Astrocyte (in vitro differentiated cells and primary cell): ENCODE data around the gene PSMB1. TPM values are rescaled to one million over a fixed set of nuclear protein-coding genes. Genes with fewer than 3 reads are reported as not detected.

ENCODE experiments used
- DNase-seq: peaks from one replicate; pipeline ENCODE4 v3.0.0-alpha.2; 2010; ENCODE audit warnings: low read depth
- FAIRE-seq: peaks from 2 replicates; lab custom pipeline; 2011; peaks lifted over from hg19 to GRCh38; lab: Jason Lieb, UNC
- H2AFZ ChIP-seq: 2 replicates; pipeline ENCODE4 v1.6.0; 2012; ENCODE audit warnings: low read depth, low read length, inconsistent platforms
- H3K27ac ChIP-seq: 2 replicates; pipeline ENCODE4 v1.5.1; 2011; ENCODE audit warnings: low read depth, low read length, inconsistent platforms
- H3K27me3 ChIP-seq: 2 replicates; pipeline ENCODE4 v1.6.0; 2011; ENCODE audit warnings: low read length, inconsistent platforms; ENCODE audit not compliant: insufficient read depth
- H3K36me3 ChIP-seq: 2 replicates; pipeline ENCODE4 v1.5.1; 2011; ENCODE audit warnings: low read length, inconsistent platforms; ENCODE audit not compliant: insufficient read depth
- H3K4me1 ChIP-seq: 2 replicates; pipeline ENCODE4 v1.5.1; 2011; ENCODE audit warnings: low read length, inconsistent platforms; ENCODE audit not compliant: insufficient read depth
- H3K4me2 ChIP-seq: 2 replicates; pipeline ENCODE4 v1.6.0; 2012; ENCODE audit warnings: low read length, inconsistent platforms
- H3K4me3 ChIP-seq: 2 replicates; pipeline ENCODE4 v1.5.1; 2011; ENCODE audit warnings: low read depth, mild to moderate bottlenecking, low read length, inconsistent platforms; ENCODE audit not compliant: insufficient read depth
- H3K79me2 ChIP-seq: 2 replicates; pipeline ENCODE4 v1.6.0; 2012; ENCODE audit warnings: mild to moderate bottlenecking, low read length, inconsistent platforms; ENCODE audit not compliant: insufficient read depth
- H3K9ac ChIP-seq: 2 replicates; pipeline ENCODE4 v1.6.0; 2012; ENCODE audit warnings: mild to moderate bottlenecking, low read length, inconsistent platforms
- H3K9me3 ChIP-seq: 2 replicates; pipeline ENCODE4 v1.5.1; 2012; ENCODE audit warnings: low read depth, mild to moderate bottlenecking, low read length, inconsistent platforms; ENCODE audit not compliant: insufficient read depth
- H4K20me1 ChIP-seq: 2 replicates; pipeline ENCODE4 v1.6.0; 2012; ENCODE audit warnings: low read length, inconsistent platforms; ENCODE audit not compliant: insufficient read depth
- H3K27ac Mint-ChIP-seq: one replicate; pipeline ENCODE4 v1.8.0; 2021; ENCODE audit warnings: mild to moderate bottlenecking, mixed read lengths; ENCODE audit not compliant: unreplicated experiment
- H3K27me3 Mint-ChIP-seq: one replicate; pipeline ENCODE4 v1.8.0; 2021; ENCODE audit warnings: low read depth, mixed read lengths; ENCODE audit not compliant: unreplicated experiment
- H3K36me3 Mint-ChIP-seq: one replicate; pipeline ENCODE4 v1.8.0; 2021; ENCODE audit warnings: low read depth, mixed read lengths; ENCODE audit not compliant: unreplicated experiment
- H3K4me1 Mint-ChIP-seq: one replicate; pipeline ENCODE4 v1.8.0; 2021; ENCODE audit warnings: low read depth, mixed read lengths; ENCODE audit not compliant: unreplicated experiment
- H3K4me3 Mint-ChIP-seq: one replicate; pipeline ENCODE4 v1.8.0; 2021; ENCODE audit warnings: mild to moderate bottlenecking, moderate library complexity, mixed read lengths; ENCODE audit not compliant: unreplicated experiment
- H3K9me3 Mint-ChIP-seq: one replicate; pipeline ENCODE4 v1.8.0; 2021; ENCODE audit warnings: mild to moderate bottlenecking, mixed read lengths; ENCODE audit not compliant: unreplicated experiment
- CTCF ChIP-seq: IDR thresholded peaks from 2 replicates; pipeline ENCODE4 v1.5.1; 2011; ENCODE audit warnings: low read depth, mild to moderate bottlenecking, inconsistent platforms, low read length, moderate library complexity; ENCODE audit not compliant: insufficient read depth
- EZH2 ChIP-seq: IDR thresholded peaks from 2 replicates; pipeline ENCODE4 v1.6.1; 2012; ENCODE audit warnings: mild to moderate bottlenecking, low read length, inconsistent platforms; ENCODE audit not compliant: insufficient read depth
- total RNA-seq: library from RNA; stranded (reverse); gene quantifications from 2 replicates; pipeline ENCODE4 v1.2.1, GENCODE V29; 2021

PSMB1 gene
- total RNA-seq, 1 donor from 2014 or later: 192 TPM

GRCh38 chr6:170525795-170526194, 27.3 kb downstream of the PSMB1 start:
- H3K9me3 Mint-ChIP-seq: no peaks in the 10 kb centered on the region
- FAIRE-seq: no peak
- no peaks in the 10 kb centered on the region for H4K20me1 ChIP-seq
- H3K27ac ChIP-seq: no peak overlapping the region
- H3K4me3 ChIP-seq: no peak overlapping the region
- no peak overlapping the region for H2AFZ ChIP-seq
- no peaks in the 10 kb centered on the region for H3K36me3 ChIP-seq
- no peak overlapping the region for H3K9ac ChIP-seq
- no peaks in the 10 kb centered on the region for H3K4me1 ChIP-seq
- no peak overlapping the region for H3K27ac Mint-ChIP-seq
- H3K4me2 ChIP-seq: no peak overlapping the region
- no peaks in the 10 kb centered on the region for H3K27me3 ChIP-seq
- DNase-seq: no peak
- H3K79me2 ChIP-seq: no peaks in the 10 kb centered on the region
- peaks cover 14% of the 10 kb centered on the region for H3K4me1 Mint-ChIP-seq
- H3K9me3 ChIP-seq: no peaks in the 10 kb centered on the region
- no peak for TF ChIP-seq EZH2
- TF ChIP-seq CTCF: no peak
- no peak overlapping the region for H3K4me3 Mint-ChIP-seq
- H3K36me3 Mint-ChIP-seq: no peaks in the 10 kb centered on the region
- peaks cover 3% of the 10 kb centered on the region for H3K27me3 Mint-ChIP-seq

GRCh38 chr6:170524172-170524502, 29.0 kb downstream of the PSMB1 start:
- Mint-ChIP-seq H3K4me3 (no peak overlapping the region), H3K27ac (no peak overlapping the region), H3K27me3 (peaks cover 3% of the 10 kb centered on the region), H3K4me1 (peaks cover 11% of the 10 kb centered on the region), H3K9me3 (peaks cover 3% of the 10 kb centered on the region), H3K36me3 (no peaks in the 10 kb centered on the region)
- Histone ChIP-seq H2AFZ (no peak overlapping the region), H3K9ac (no peak overlapping the region), H4K20me1 (no peaks in the 10 kb centered on the region), H3K79me2 (no peaks in the 10 kb centered on the region), H3K36me3 (no peaks in the 10 kb centered on the region), H3K4me2 (no peak overlapping the region), H3K4me3 (no peak overlapping the region), H3K27ac (no peak overlapping the region), H3K9me3 (no peaks in the 10 kb centered on the region), H3K27me3 (no peaks in the 10 kb centered on the region), H3K4me1 (no peaks in the 10 kb centered on the region)
- DNase-seq (no peak), FAIRE-seq (no peak)
- TF ChIP-seq EZH2: no peak
- TF ChIP-seq CTCF: no peak

GRCh38 chr6:170523256-170524171, 29.6 kb downstream of the PSMB1 start:
- Mint-ChIP-seq H3K4me1 (peaks cover 11% of the 10 kb centered on the region), H3K27me3 (peaks cover 3% of the 10 kb centered on the region), H3K27ac (no peak overlapping the region), H3K36me3 (no peaks in the 10 kb centered on the region), H3K9me3 (peaks cover 3% of the 10 kb centered on the region), H3K4me3 (no peak overlapping the region)
- TF ChIP-seq EZH2 (no peak), CTCF (no peak)
- Histone ChIP-seq H3K27ac (no peak overlapping the region), H3K36me3 (no peaks in the 10 kb centered on the region), H3K4me1 (no peaks in the 10 kb centered on the region), H3K79me2 (no peaks in the 10 kb centered on the region), H3K27me3 (peaks cover under 1% of the 10 kb centered on the region), H3K9ac (no peak overlapping the region), H3K4me3 (no peak overlapping the region), H3K9me3 (no peaks in the 10 kb centered on the region), H2AFZ (no peak overlapping the region), H4K20me1 (no peaks in the 10 kb centered on the region), H3K4me2 (no peak overlapping the region)
- DNase-seq (no peak), FAIRE-seq (no peak)
